Uterus (tissue), 4 donors: Measurements from ENCODE around the gene MAJIN. TPM values are rescaled to one million over a fixed set of nuclear protein-coding genes. Genes with fewer than 3 reads are reported as not detected.

Experiments used
- DNase-seq, 2 donors: peaks; one replicate each; pipeline ENCODE4 v3.0.0-alpha.2; 2019 to 2020
- H3K27ac ChIP-seq, 2 donors: fragments of 200-600 bp; sonication (generic); 1 replicate in 1 of 2; 2 replicates in 1 of 2; pipeline ENCODE4 v1.5.1; 2016 to 2018
- H3K27me3 ChIP-seq, 2 donors: fragments of 200-600 bp; sonication (generic); one replicate each; pipeline ENCODE4 v1.5.1; 2018 to 2019; ENCODE audit warnings: control low read depth in 1 of 2
- H3K36me3 ChIP-seq, 2 donors: fragments of 200-600 bp; sonication (generic); one replicate each; pipeline ENCODE4 v1.5.1; 2019; ENCODE audit warnings: control low read depth in 1 of 2
- H3K4me1 ChIP-seq, 2 donors: fragments of 200-600 bp; sonication (generic); one replicate each; pipeline ENCODE4 v1.5.1; 2018 to 2019; ENCODE audit warnings: control low read depth in 1 of 2
- H3K4me3 ChIP-seq, 2 donors: fragments of 200-600 bp; sonication (generic); 1 replicate in 1 of 2; 2 replicates in 1 of 2; pipeline ENCODE4 v1.5.1; 2018 to 2019; ENCODE audit warnings: mild to moderate bottlenecking in 1 of 2
- H3K9me3 ChIP-seq, 2 donors: fragments of 200-600 bp; sonication (generic); one replicate each; pipeline ENCODE4 v1.5.1; 2019; ENCODE audit warnings: control low read depth in 1 of 2
- CTCF ChIP-seq, 4 experiments: fragments of 200-600 bp in 2 of 4; fragments of 450-650 bp in 2 of 4; sonication (generic) in 2 of 4; IDR thresholded peaks; one replicate each; pipeline ENCODE4 v1.5.1; 2016 to 2019; ENCODE audit warnings: antibody characterized with exemption in 4 of 4, mild to moderate bottlenecking in 2 of 4, moderate library complexity in 1 of 4
- POLR2A ChIP-seq, 2 donors: fragments of 450-650 bp; IDR thresholded peaks; one replicate each; pipeline ENCODE4 v1.6.1; 2016; ENCODE audit warnings: antibody characterized with exemption in 2 of 2, mild to moderate bottlenecking in 1 of 2, moderate library complexity in 1 of 2
- intact Hi-C: fragments of 100-400 bp; cut with DNase I; formaldehyde crosslinking; loops from one replicate; pipeline ENCODE4 v1.15.1; 2023; ENCODE audit warnings: low total_unique reads
- total RNA-seq, 4 donors: library from RNA; depleted of rRNA in 3 of 4; stranded (reverse); fragments of >200 nt in 3 of 4; gene quantifications; one replicate each; pipeline versions ENCODE4 v1.1.0 to v1.2.4, GENCODE V29; 2014 to 2023
- donor health status: DM: yes; HTN: yes; CAD: no.

Gene MAJIN
- total RNA-seq, 4 donors from 2014 or later = under 0.01 TPM; not detected in 3

GRCh38 chr11:64893194-64894069 is 78.5 kb downstream of the MAJIN start:
- DNase-seq = no peak
- H3K27ac ChIP-seq = no peak overlapping the region
- peak overlapping the region in 1 of 2 donors; percentile 6 for H3K4me3 ChIP-seq
- no peaks in the 10 kb centered on the region for H3K9me3 ChIP-seq
- H3K27me3 ChIP-seq = no peaks in the 10 kb centered on the region
- TF ChIP-seq POLR2A (IDR thresholded peaks at IDR 0.05) (no peak), CTCF (IDR thresholded peaks at IDR 0.05) (no peak)
- intact Hi-C loops = no loop called here
- no peaks in the 10 kb centered on the region for H3K4me1 ChIP-seq
- H3K36me3 ChIP-seq = no peaks in the 10 kb centered on the region

GRCh38 chr11:64892838-64893193 is 79.1 kb downstream of the MAJIN start:
- DNase-seq = no peak
- H3K27ac ChIP-seq = no peak overlapping the region
- intact Hi-C loops = no loop called here
- no peak for TF ChIP-seq POLR2A (IDR thresholded peaks at IDR 0.05)
- no peaks in the 10 kb centered on the region for H3K27me3 ChIP-seq
- peak overlapping the region in 1 of 2 donors; percentile 6 for H3K4me3 ChIP-seq
- no peaks in the 10 kb centered on the region for H3K36me3 ChIP-seq
- peaks cover 0 to under 1% of the 10 kb centered on the region in 2 donors for H3K4me1 ChIP-seq
- no peaks in the 10 kb centered on the region for H3K9me3 ChIP-seq

- H3K9me3 ChIP-seq = no peaks in the 10 kb centered on the region
- no peak overlapping the region for H3K4me3 ChIP-seq
- no peak for DNase-seq
- peaks cover 0 to 5% of the 10 kb centered on the region in 2 donors for H3K4me1 ChIP-seq
- H3K27ac ChIP-seq = no peak overlapping the region
- TF ChIP-seq CTCF (IDR thresholded peaks at IDR 0.05) (no peak), POLR2A (IDR thresholded peaks at IDR 0.05) (no peak)
- no peaks in the 10 kb centered on the region for H3K36me3 ChIP-seq
- intact Hi-C loops = no loop called here
- no peaks in the 10 kb centered on the region for H3K27me3 ChIP-seq
These were observed 79.5 kb downstream of the MAJIN start for GRCh38 chr11:64892411-64892831.

GRCh38 chr11:64891880-64892279 is 80.0 kb downstream of the MAJIN start:
- no peak for DNase-seq
- H3K27ac ChIP-seq = no peak overlapping the region
- no peaks in the 10 kb centered on the region for H3K36me3 ChIP-seq
- no peaks in the 10 kb centered on the region for H3K27me3 ChIP-seq
- no peak overlapping the region for H3K4me3 ChIP-seq
- H3K9me3 ChIP-seq = no peaks in the 10 kb centered on the region
- TF ChIP-seq CTCF (IDR thresholded peaks at IDR 0.05) (no peak), POLR2A (IDR thresholded peaks at IDR 0.05) (no peak)
- H3K4me1 ChIP-seq = peaks cover 0 to 5% of the 10 kb centered on the region in 2 donors
- intact Hi-C loops = no loop called here

GRCh38 chr11:64891215-64891848 is 80.6 kb downstream of the MAJIN start:
- DNase-seq = no peak
- H3K27me3 ChIP-seq = no peaks in the 10 kb centered on the region
- H3K4me3 ChIP-seq = no peak overlapping the region
- no peaks in the 10 kb centered on the region for H3K9me3 ChIP-seq
- peaks cover 0 to 5% of the 10 kb centered on the region in 2 donors for H3K4me1 ChIP-seq
- TF ChIP-seq CTCF (IDR thresholded peaks at IDR 0.05) = no peak
- no peak for TF ChIP-seq POLR2A (IDR thresholded peaks at IDR 0.05)
- no peak overlapping the region for H3K27ac ChIP-seq
- intact Hi-C loops = no loop called here
- no peaks in the 10 kb centered on the region for H3K36me3 ChIP-seq
